ENCODE data around the gene DAZAP1. TPM values are rescaled to one million over a fixed set of nuclear protein-coding genes. Genes with fewer than 3 reads are reported as not detected.

DAZAP1 gene
- total RNA-seq, 1 experiment from 2014 or later = 165 TPM

DNA sequence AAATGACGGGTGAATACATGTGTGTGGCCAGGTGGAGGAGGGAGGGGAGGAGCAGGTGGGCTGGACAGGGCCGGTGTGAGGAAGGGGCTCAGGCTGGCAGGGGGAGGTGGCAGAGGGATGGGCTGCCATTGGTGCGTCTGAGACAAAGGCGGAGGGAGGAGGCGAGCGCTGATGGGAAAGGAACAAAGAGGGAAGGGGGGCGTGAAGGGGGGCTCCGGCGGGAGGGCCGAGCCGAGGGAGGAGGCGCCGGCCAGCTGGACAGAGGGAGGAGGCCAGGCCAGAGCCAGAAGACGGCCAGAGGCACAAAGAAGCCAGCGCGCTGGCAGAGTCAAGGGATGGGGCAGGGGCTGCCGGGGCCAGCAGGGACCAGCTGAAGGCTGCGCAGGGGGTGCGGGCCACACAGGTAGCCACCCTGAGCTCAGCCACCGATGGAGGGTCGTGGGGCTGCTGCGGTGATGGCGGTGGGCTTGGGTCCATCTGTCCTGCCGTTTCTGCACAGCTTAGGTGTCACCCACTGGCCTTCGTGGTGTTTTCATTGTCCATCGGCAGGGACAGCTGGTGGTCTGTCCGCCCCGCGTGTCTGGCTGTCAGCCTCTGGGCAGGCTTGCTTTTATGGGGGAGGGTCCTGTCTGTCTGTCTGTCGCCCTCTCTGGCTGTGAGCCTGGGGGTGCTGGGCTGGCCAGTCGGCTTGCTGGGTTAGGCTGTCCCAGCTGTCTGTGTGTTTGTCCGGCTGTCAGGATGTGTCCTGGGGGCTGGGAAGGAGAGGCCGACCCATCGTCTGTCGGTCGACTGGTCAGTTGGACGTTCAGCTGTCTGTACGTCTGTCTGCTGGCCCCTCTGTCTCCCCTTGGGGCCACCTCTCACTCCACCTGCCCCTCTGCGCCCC is 44.8 kb downstream of the DAZAP1 start:
- Mint-ChIP-seq H3K4me3 (ENCODE audit: unreplicated experiment) (no peak overlapping the region), H3K27me3 (ENCODE audit: insufficient read depth, unreplicated experiment) (peaks cover 4% of the 10 kb centered on the region)
- H3K27me3 ChIP-seq (replicated peaks; ENCODE audit: control insufficient read depth, insufficient read depth, low read length) = no peaks in the 10 kb centered on the region

GRCh38 chr19:1452802-1453524 is 45.6 kb downstream of the DAZAP1 start:
- Histone ChIP-seq H3K36me3 (ENCODE audit: control insufficient read depth, insufficient read depth, low read length) (no peaks in the 10 kb centered on the region), H3K27me3 (replicated peaks; ENCODE audit: control insufficient read depth, insufficient read depth, low read length) (no peaks in the 10 kb centered on the region), H3K4me3 (ENCODE audit: low read depth, low read length) (no peak overlapping the region), H3K9me3 (no peaks in the 10 kb centered on the region), H3K4me1 (no peaks in the 10 kb centered on the region)
- Mint-ChIP-seq H3K9me3 (ENCODE audit: unreplicated experiment) (no peaks in the 10 kb centered on the region), H3K27me3 (ENCODE audit: insufficient read depth, unreplicated experiment) (peaks cover 4% of the 10 kb centered on the region), H3K4me1 (ENCODE audit: low read depth, unreplicated experiment) (no peaks in the 10 kb centered on the region), H3K36me3 (ENCODE audit: insufficient read depth, unreplicated experiment) (peaks cover 45% of the 10 kb centered on the region), H3K4me3 (ENCODE audit: unreplicated experiment) (no peak overlapping the region), H3K27ac (ENCODE audit: unreplicated experiment) (no peak overlapping the region)
- POLR2A ChIA-PET = interaction anchor here (0.6 kb wide), 1 partner anchor 204 kb away, joined by 3 read pairs; no protein-coding TSS in a partner anchor
- DNase-seq = no peak
- no peak for TF ChIP-seq CTCF (IDR thresholded peaks at IDR 0.05; ENCODE audit: insufficient read depth in 1 of 2, low read depth in 1 of 2, low read length in 1 of 2, severe bottlenecking in 1 of 2, unreplicated experiment in 1 of 2)
- intact Hi-C loops (cut with micrococcal nuclease; ENCODE audit: unreplicated experiment) = no loop called here
- BruUV-seq (replicated peaks) = no TSS peak
- CTCF ChIA-PET = no interaction called here

More for the DNA sequence above, 44.8 kb downstream of the DAZAP1 start:
- intact Hi-C loops (cut with micrococcal nuclease; ENCODE audit: unreplicated experiment) = no loop called here
- CTCF ChIA-PET = no interaction called here
- H3K36me3 ChIP-seq (ENCODE audit: control insufficient read depth, insufficient read depth, low read length) = no peaks in the 10 kb centered on the region
- peaks cover 43% of the 10 kb centered on the region for H3K36me3 Mint-ChIP-seq (ENCODE audit: insufficient read depth, unreplicated experiment)
- H3K9me3 Mint-ChIP-seq (ENCODE audit: unreplicated experiment) = no peaks in the 10 kb centered on the region
- POLR2A ChIA-PET = no interaction called here
- no peak for TF ChIP-seq CTCF (IDR thresholded peaks at IDR 0.05; ENCODE audit: insufficient read depth in 1 of 2, low read depth in 1 of 2, low read length in 1 of 2, severe bottlenecking in 1 of 2, unreplicated experiment in 1 of 2)
- no peak overlapping the region for H3K4me3 ChIP-seq (ENCODE audit: low read depth, low read length)
- no peak for DNase-seq
- BruUV-seq (replicated peaks) = no TSS peak
- no peaks in the 10 kb centered on the region for H3K4me1 ChIP-seq
- H3K9me3 ChIP-seq = no peaks in the 10 kb centered on the region
- no peak overlapping the region for H3K27ac Mint-ChIP-seq (ENCODE audit: unreplicated experiment)
- no peaks in the 10 kb centered on the region for H3K4me1 Mint-ChIP-seq (ENCODE audit: low read depth, unreplicated experiment)

- Histone ChIP-seq H3K9me3 (no peaks in the 10 kb centered on the region), H3K36me3 (ENCODE audit: control insufficient read depth, insufficient read depth, low read length) (no peaks in the 10 kb centered on the region), H3K4me3 (ENCODE audit: low read depth, low read length) (no peak overlapping the region), H3K27me3 (replicated peaks; ENCODE audit: control insufficient read depth, insufficient read depth, low read length) (no peaks in the 10 kb centered on the region), H3K4me1 (no peaks in the 10 kb centered on the region)
- BruUV-seq (replicated peaks) = no TSS peak
- Mint-ChIP-seq H3K4me1 (ENCODE audit: low read depth, unreplicated experiment) (no peaks in the 10 kb centered on the region), H3K9me3 (ENCODE audit: unreplicated experiment) (no peaks in the 10 kb centered on the region), H3K4me3 (ENCODE audit: unreplicated experiment) (no peak overlapping the region), H3K27ac (ENCODE audit: unreplicated experiment) (no peak overlapping the region), H3K27me3 (ENCODE audit: insufficient read depth, unreplicated experiment) (peaks cover 4% of the 10 kb centered on the region), H3K36me3 (ENCODE audit: insufficient read depth, unreplicated experiment) (peaks cover 50% of the 10 kb centered on the region)
- no peak for TF ChIP-seq CTCF (IDR thresholded peaks at IDR 0.05; ENCODE audit: insufficient read depth in 1 of 2, low read depth in 1 of 2, low read length in 1 of 2, severe bottlenecking in 1 of 2, unreplicated experiment in 1 of 2)
- CTCF ChIA-PET = interaction anchor here (0.5 kb wide), 1 partner anchor 920 kb away, joined by 3 read pairs; no protein-coding TSS in a partner anchor
- POLR2A ChIA-PET = interaction anchor here (0.6 kb wide), 3 partner anchors 11 to 205 kb away, joined by 3 to 4 read pairs (median 3); no protein-coding TSS in a partner anchor
- intact Hi-C loops (cut with micrococcal nuclease; ENCODE audit: unreplicated experiment) = no loop called here
- DNase-seq = no peak
These were observed 46.4 kb downstream of the DAZAP1 start for GRCh38 chr19:1453525-1454364.

Measured in Caco-2 (cell line).